Measurements from ENCODE around the gene DMBT1. TPM values are rescaled to one million over a fixed set of nuclear protein-coding genes. Genes with fewer than 3 reads are reported as not detected.

Gene DMBT1
- polyA plus RNA-seq, 1 donor (not counting 4 experiments of a cell fraction or from before 2014, with no cell fraction given): 0.04 TPM

- peaks cover 5 to 7% of the 10 kb centered on the region in 2 experiments for H3K36me3 ChIP-seq (ENCODE audit: control insufficient read depth in 2 of 2, extremely low read depth in 1 of 2, insufficient read depth in 2 of 2, low read length in 2 of 2)
- TF ChIP-seq EZH2 (IDR thresholded peaks at IDR 0.05; ENCODE audit: low read length): no peak
- no peak for TF ChIP-seq CTCF (optimal IDR thresholded peaks at IDR 0.05 in 1 of 3, IDR thresholded peaks at IDR 0.05 in 1 of 3, conservative IDR thresholded peaks at IDR 0.05 in 1 of 3; ENCODE audit: extremely low read depth in 1 of 3, insufficient read depth in 2 of 3, low read length in 3 of 3)
- no peak overlapping the region for H3K27ac ChIP-seq (ENCODE audit: control insufficient read depth, insufficient read depth, low read length)
- dilution Hi-C loops (cut with MboI; ENCODE audit: extremely low pct_ligation_motif_present, low sequenced_read_pairs): no loop called here
- DNase-seq (ENCODE audit: low read depth, low spot score) (no peak), FAIRE-seq (no peak)
- H3K9me3 ChIP-seq (ENCODE audit: control insufficient read depth, low read depth, low read length): no peaks in the 10 kb centered on the region
- no peak overlapping the region for H3K4me2 ChIP-seq (ENCODE audit: control insufficient read depth, extremely low read depth, insufficient read depth, low read depth, low read length)
- no peaks in the 10 kb centered on the region for H3K79me2 ChIP-seq (ENCODE audit: control insufficient read depth, insufficient read depth, low read length)
- no peak overlapping the region for H3K9ac ChIP-seq (ENCODE audit: control insufficient read depth, extremely low read depth, insufficient read depth, low read length)
- no peak overlapping the region for H3K4me3 ChIP-seq (ENCODE audit: control insufficient read depth in 2 of 3, extremely low read depth in 1 of 3, insufficient read depth in 2 of 3, low read depth in 1 of 3, low read length in 3 of 3)
- no peaks in the 10 kb centered on the region for H3K9me1 ChIP-seq (ENCODE audit: control insufficient read depth, extremely low read depth, insufficient read depth, low read length)
- no peaks in the 10 kb centered on the region for H3K27me3 ChIP-seq (ENCODE audit: control insufficient read depth, extremely low read depth, insufficient read depth, low read length)
- H3K4me1 ChIP-seq (ENCODE audit: control insufficient read depth, extremely low read depth, insufficient read depth, low read length): peaks cover 1% of the 10 kb centered on the region
- no peaks in the 10 kb centered on the region for H4K20me1 ChIP-seq (ENCODE audit: control insufficient read depth, extremely low read depth, insufficient read depth, low read length)
- H2AFZ ChIP-seq (ENCODE audit: control insufficient read depth, low read length): no peak overlapping the region
Observed at GRCh38 chr10:122521011-122521410, 39.5 kb upstream of the DMBT1 start.

GRCh38 chr10:122524811-122525210, 35.7 kb upstream of the DMBT1 start:
- TF ChIP-seq EZH2 (IDR thresholded peaks at IDR 0.05; ENCODE audit: low read length): no peak
- TF ChIP-seq CTCF (optimal IDR thresholded peaks at IDR 0.05 in 1 of 3, IDR thresholded peaks at IDR 0.05 in 1 of 3, conservative IDR thresholded peaks at IDR 0.05 in 1 of 3; ENCODE audit: extremely low read depth in 1 of 3, insufficient read depth in 2 of 3, low read length in 3 of 3): no peak
- peaks cover 5% of the 10 kb centered on the region for H3K27me3 ChIP-seq (ENCODE audit: control insufficient read depth, extremely low read depth, insufficient read depth, low read length)
- no peaks in the 10 kb centered on the region for H3K79me2 ChIP-seq (ENCODE audit: control insufficient read depth, insufficient read depth, low read length)
- no peaks in the 10 kb centered on the region for H3K9me3 ChIP-seq (ENCODE audit: control insufficient read depth, low read depth, low read length)
- dilution Hi-C loops (cut with MboI; ENCODE audit: extremely low pct_ligation_motif_present, low sequenced_read_pairs): loop anchor here (25.0 kb wide), 1 partner anchor 187 kb away; no protein-coding TSS in a partner anchor
- H3K9ac ChIP-seq (ENCODE audit: control insufficient read depth, extremely low read depth, insufficient read depth, low read length): no peak overlapping the region
- no peaks in the 10 kb centered on the region for H3K4me1 ChIP-seq (ENCODE audit: control insufficient read depth, extremely low read depth, insufficient read depth, low read length)
- no peak overlapping the region for H3K4me3 ChIP-seq (ENCODE audit: control insufficient read depth in 2 of 3, extremely low read depth in 1 of 3, insufficient read depth in 2 of 3, low read depth in 1 of 3, low read length in 3 of 3)
- H3K27ac ChIP-seq (ENCODE audit: control insufficient read depth, insufficient read depth, low read length): no peak overlapping the region
- no peaks in the 10 kb centered on the region for H3K9me1 ChIP-seq (ENCODE audit: control insufficient read depth, extremely low read depth, insufficient read depth, low read length)
- H2AFZ ChIP-seq (ENCODE audit: control insufficient read depth, low read length): no peak overlapping the region
- FAIRE-seq: no peak
- no peaks in the 10 kb centered on the region for H4K20me1 ChIP-seq (ENCODE audit: control insufficient read depth, extremely low read depth, insufficient read depth, low read length)
- H3K4me2 ChIP-seq (ENCODE audit: control insufficient read depth, extremely low read depth, insufficient read depth, low read depth, low read length): no peak overlapping the region
- DNase-seq (ENCODE audit: low read depth, low spot score): no peak
- H3K36me3 ChIP-seq (ENCODE audit: control insufficient read depth in 2 of 2, extremely low read depth in 1 of 2, insufficient read depth in 2 of 2, low read length in 2 of 2): no peaks in the 10 kb centered on the region

Data from keratinocyte (primary cell).